WTC11 (cell line): ENCODE data around the gene KIN. TPM values are rescaled to one million over a fixed set of nuclear protein-coding genes. Genes with fewer than 3 reads are reported as not detected.
A peak's percentile ranks its signal among the peaks of the same experiment; 100 is the strongest.

Source experiments
- ATAC-seq: fragments of 200-7000 bp; cut with Tn5 transposase; 2 replicates; pipeline ENCODE4 v1.10.0; 2021; ENCODE audit warnings: mild to moderate bottlenecking, moderate library complexity
- CTCF ChIA-PET: fragments of 300-600 bp; sonication (Branson Sonifier 250); formaldehyde crosslinking; loops from one replicate; lab custom pipeline; 2021; ENCODE audit warnings: antibody characterized with exemption; lab: Charles Lee
- POLR2A ChIA-PET: fragments of 350-600 bp; sonication (Branson Sonifier 250); formaldehyde crosslinking; loops from one replicate; lab custom pipeline; 2021; ENCODE audit warnings: antibody characterized with exemption; lab: Charles Lee
- DNase-seq: peaks from one replicate; pipeline ENCODE4 v3.0.0; 2021; ENCODE audit warnings: low spot score
- H3K27ac Mint-ChIP-seq: 2 replicates; pipeline ENCODE4 v1.8.0; 2021; ENCODE audit warnings: mixed read lengths
- H3K27me3 Mint-ChIP-seq: 2 replicates; pipeline ENCODE4 v1.8.0; 2021; ENCODE audit warnings: low read depth, mild to moderate bottlenecking, moderate library complexity, mixed read lengths
- H3K36me3 Mint-ChIP-seq: 2 replicates; pipeline ENCODE4 v1.8.0; 2021; ENCODE audit warnings: mixed read lengths
- H3K4me1 Mint-ChIP-seq: 2 replicates; pipeline ENCODE4 v1.8.0; 2022; ENCODE audit warnings: mixed read lengths
- H3K4me3 Mint-ChIP-seq: 2 replicates; pipeline ENCODE4 v1.8.0; 2021; ENCODE audit warnings: mild to moderate bottlenecking, moderate library complexity, mixed read lengths
- H3K9me3 Mint-ChIP-seq: 2 replicates; pipeline ENCODE4 v1.8.0; 2021; ENCODE audit warnings: mixed read lengths
- ATF1 ChIP-seq: sonication (generic); formaldehyde crosslinking; IDR thresholded peaks from 2 replicates; pipeline ENCODE4 v1.8.1; 2023; ENCODE audit warnings: mild to moderate bottlenecking, moderate library complexity, missing genetic modification reagents
- CBFB ChIP-seq: sonication (generic); formaldehyde crosslinking; IDR thresholded peaks from 2 replicates; pipeline ENCODE4 v1.8.1; 2022; ENCODE audit warnings: mild to moderate bottlenecking, low read depth, missing genetic modification reagents
- CREB1 ChIP-seq: sonication (generic); formaldehyde crosslinking; IDR thresholded peaks from 2 replicates; pipeline ENCODE4 v1.8.0; 2023; ENCODE audit warnings: mild to moderate bottlenecking, missing genetic modification reagents
- EMX1 ChIP-seq: fragments of 250-450 bp; sonication (Bioruptor Pico); IDR thresholded peaks from 2 replicates; pipeline ENCODE4 v1.8.0; 2021; ENCODE audit warnings: mild to moderate bottlenecking
- FOXK1 ChIP-seq: sonication (generic); formaldehyde crosslinking; IDR thresholded peaks from 2 replicates; pipeline ENCODE4 v1.8.0; 2022; ENCODE audit warnings: mild to moderate bottlenecking, moderate library complexity, missing genetic modification reagents
- FOXP1 ChIP-seq: sonication (generic); formaldehyde crosslinking; IDR thresholded peaks from 2 replicates; pipeline ENCODE4 v1.8.0; 2022; ENCODE audit warnings: missing genetic modification reagents, mild to moderate bottlenecking, moderate library complexity, borderline replicate concordance
- HMGA2 ChIP-seq: fragments of 250-450 bp; sonication (Bioruptor Pico); IDR thresholded peaks from 2 replicates; pipeline ENCODE4 v1.4.0; 2021; ENCODE audit warnings: mild to moderate bottlenecking, moderate library complexity
- IRF2 ChIP-seq: sonication (generic); formaldehyde crosslinking; IDR thresholded peaks from 2 replicates; pipeline ENCODE4 v1.8.0; 2022; ENCODE audit warnings: low read depth, missing genetic modification reagents, borderline replicate concordance
- JAZF1 ChIP-seq: fragments of 250-450 bp; sonication (Bioruptor Pico); IDR thresholded peaks from 2 replicates; pipeline ENCODE4 v1.9.0; 2021; ENCODE audit warnings: moderate library complexity, mild to moderate bottlenecking, inconsistent platforms
- JUN ChIP-seq: sonication (generic); formaldehyde crosslinking; IDR thresholded peaks from 2 replicates; pipeline ENCODE4 v1.8.0; 2023; ENCODE audit warnings: mild to moderate bottlenecking, missing genetic modification reagents
- NFATC4 ChIP-seq: fragments of 250-450 bp; sonication (Bioruptor Pico); IDR thresholded peaks from 2 replicates; pipeline ENCODE4 v1.9.0; 2021; ENCODE audit warnings: mild to moderate bottlenecking
- NFE2L1 ChIP-seq: sonication (generic); formaldehyde crosslinking; IDR thresholded peaks from 2 replicates; pipeline ENCODE4 v1.8.1; 2023; ENCODE audit warnings: missing genetic modification reagents
- NR1H2 ChIP-seq: sonication (generic); formaldehyde crosslinking; IDR thresholded peaks from 2 replicates; pipeline ENCODE4 v1.9.0; 2021; ENCODE audit warnings: mild to moderate bottlenecking, moderate library complexity, missing genetic modification reagents
- SP1 ChIP-seq: sonication (generic); formaldehyde crosslinking; conservative IDR thresholded peaks from 2 replicates; pipeline ENCODE4 v1.8.1; 2022; ENCODE audit warnings: missing genetic modification reagents
- TEAD1 ChIP-seq: sonication (generic); formaldehyde crosslinking; IDR thresholded peaks from 2 replicates; pipeline ENCODE4 v1.8.0; 2022; ENCODE audit warnings: mild to moderate bottlenecking, missing genetic modification reagents
- TP53 ChIP-seq: sonication (generic); formaldehyde crosslinking; IDR thresholded peaks from 2 replicates; pipeline ENCODE4 v1.8.1; 2023; ENCODE audit warnings: mild to moderate bottlenecking, missing genetic modification reagents
- ZNF232 ChIP-seq: sonication (generic); formaldehyde crosslinking; IDR thresholded peaks from 2 replicates; pipeline ENCODE4 v1.8.0; 2022; ENCODE audit warnings: mild to moderate bottlenecking, missing genetic modification reagents
- ZNF423 ChIP-seq: fragments of 250-450 bp; sonication (Bioruptor Pico); IDR thresholded peaks from 2 replicates; pipeline ENCODE4 v2.1.2; 2022; ENCODE audit warnings: mild to moderate bottlenecking, moderate library complexity
- total RNA-seq: library from RNA; stranded (reverse); gene quantifications from 3 replicates; pipeline ENCODE4 v1.2.3, GENCODE V29; 2021
- TF ChIP-seq, protein P1 (sequence below): sonication (generic); formaldehyde crosslinking; IDR thresholded peaks from 2 replicates; pipeline ENCODE4 v1.8.1; 2023; ENCODE audit warnings: mild to moderate bottlenecking, missing genetic modification reagents
- TF ChIP-seq, protein P2 (sequence below): fragments of 250-450 bp; sonication (Bioruptor Pico); IDR thresholded peaks from 2 replicates; pipeline ENCODE4 v2.1.2; 2022; ENCODE audit warnings: mild to moderate bottlenecking, moderate library complexity
- TF ChIP-seq, protein P3 (sequence below): sonication (generic); formaldehyde crosslinking; IDR thresholded peaks from 2 replicates; pipeline ENCODE4 v1.8.1; 2023; ENCODE audit warnings: mild to moderate bottlenecking, missing genetic modification reagents
- TF ChIP-seq, protein P4 (sequence below): sonication (generic); formaldehyde crosslinking; IDR thresholded peaks from 2 replicates; pipeline ENCODE4 v1.8.1; 2022; ENCODE audit warnings: missing genetic modification reagents, borderline replicate concordance
- TF ChIP-seq, protein P5 (sequence below): sonication (generic); formaldehyde crosslinking; IDR thresholded peaks from 2 replicates; pipeline ENCODE4 v1.8.0; 2023; ENCODE audit warnings: mild to moderate bottlenecking, missing genetic modification reagents

Gene KIN
- total RNA-seq, 1 experiment from 2014 or later = 13.1 TPM

DNA sequence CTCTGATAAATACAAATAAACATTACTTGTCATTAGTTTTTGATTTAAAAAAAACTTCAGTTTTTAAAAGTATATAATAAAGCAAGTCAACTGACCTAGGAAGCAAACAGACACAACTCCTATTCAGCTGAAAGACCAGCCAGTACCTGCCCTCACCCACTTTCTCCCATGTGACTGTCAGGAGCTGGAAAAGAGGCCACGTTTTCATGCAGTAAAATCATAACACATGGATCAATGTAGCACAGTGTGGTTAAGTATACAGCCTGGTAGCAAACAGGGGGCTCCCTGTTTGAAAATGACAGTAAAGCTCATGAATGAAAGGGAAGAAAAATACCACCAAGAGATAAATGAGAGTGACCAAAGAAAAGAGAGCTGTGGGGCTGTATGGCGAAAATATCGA, 21.6 kb downstream of the KIN start (continued):
- TF ChIP-seq, protein P1, sequence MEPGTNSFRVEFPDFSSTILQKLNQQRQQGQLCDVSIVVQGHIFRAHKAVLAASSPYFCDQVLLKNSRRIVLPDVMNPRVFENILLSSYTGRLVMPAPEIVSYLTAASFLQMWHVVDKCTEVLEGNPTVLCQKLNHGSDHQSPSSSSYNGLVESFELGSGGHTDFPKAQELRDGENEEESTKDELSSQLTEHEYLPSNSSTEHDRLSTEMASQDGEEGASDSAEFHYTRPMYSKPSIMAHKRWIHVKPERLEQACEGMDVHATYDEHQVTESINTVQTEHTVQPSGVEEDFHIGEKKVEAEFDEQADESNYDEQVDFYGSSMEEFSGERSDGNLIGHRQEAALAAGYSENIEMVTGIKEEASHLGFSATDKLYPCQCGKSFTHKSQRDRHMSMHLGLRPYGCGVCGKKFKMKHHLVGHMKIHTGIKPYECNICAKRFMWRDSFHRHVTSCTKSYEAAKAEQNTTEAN = no peak
- no peak for TF ChIP-seq EMX1 (CRISPR knock-in tag)
- no peak for TF ChIP-seq ZNF232 (CRISPR knock-in tag)

DNA sequence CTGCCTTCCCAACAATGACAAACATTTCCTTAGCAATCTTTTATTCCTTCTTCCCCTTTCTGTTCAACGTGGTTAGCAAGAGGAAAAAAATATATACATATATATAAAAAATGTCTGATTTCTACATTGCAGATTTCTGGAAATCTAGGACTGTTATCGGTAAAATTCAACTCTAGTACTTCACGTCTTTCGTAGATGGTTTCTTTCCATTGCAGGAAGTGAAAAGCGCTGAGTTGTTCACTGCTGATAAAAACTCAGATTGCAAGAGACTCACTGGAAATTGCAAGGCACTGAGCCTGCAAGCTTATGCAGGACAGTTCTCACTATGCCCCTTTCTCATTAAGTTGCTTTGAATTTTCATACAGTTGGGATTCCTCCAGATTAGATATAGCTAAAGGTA, 23.9 kb downstream of the KIN start:
- Mint-ChIP-seq H3K27ac (no peak overlapping the region), H3K9me3 (no peaks in the 10 kb centered on the region), H3K27me3 (no peaks in the 10 kb centered on the region), H3K4me1 (no peaks in the 10 kb centered on the region), H3K4me3 (no peak overlapping the region), H3K36me3 (peaks cover 60% of the 10 kb centered on the region)
- ChIA-PET CTCF (interaction anchor here (1.1 kb wide), 1 partner anchor 77 kb away, joined by 3 read pairs; no protein-coding TSS in a partner anchor), POLR2A (no interaction called here)
- ATAC-seq (no peak), DNase-seq (no peak)
- TF ChIP-seq NR1H2 (CRISPR knock-in tag) = no peak
- TF ChIP-seq, protein P2, sequence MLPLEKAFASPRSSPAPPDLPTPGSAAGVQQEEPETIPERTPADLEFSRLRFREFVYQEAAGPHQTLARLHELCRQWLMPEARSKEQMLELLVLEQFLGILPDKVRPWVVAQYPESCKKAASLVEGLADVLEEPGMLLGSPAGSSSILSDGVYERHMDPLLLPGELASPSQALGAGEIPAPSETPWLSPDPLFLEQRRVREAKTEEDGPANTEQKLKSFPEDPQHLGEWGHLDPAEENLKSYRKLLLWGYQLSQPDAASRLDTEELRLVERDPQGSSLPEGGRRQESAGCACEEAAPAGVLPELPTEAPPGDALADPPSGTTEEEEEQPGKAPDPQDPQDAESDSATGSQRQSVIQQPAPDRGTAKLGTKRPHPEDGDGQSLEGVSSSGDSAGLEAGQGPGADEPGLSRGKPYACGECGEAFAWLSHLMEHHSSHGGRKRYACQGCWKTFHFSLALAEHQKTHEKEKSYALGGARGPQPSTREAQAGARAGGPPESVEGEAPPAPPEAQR (CRISPR knock-in tag) = no peak
- no peak for TF ChIP-seq ATF1
- TF ChIP-seq HMGA2 (CRISPR knock-in tag) = no peak

DNA sequence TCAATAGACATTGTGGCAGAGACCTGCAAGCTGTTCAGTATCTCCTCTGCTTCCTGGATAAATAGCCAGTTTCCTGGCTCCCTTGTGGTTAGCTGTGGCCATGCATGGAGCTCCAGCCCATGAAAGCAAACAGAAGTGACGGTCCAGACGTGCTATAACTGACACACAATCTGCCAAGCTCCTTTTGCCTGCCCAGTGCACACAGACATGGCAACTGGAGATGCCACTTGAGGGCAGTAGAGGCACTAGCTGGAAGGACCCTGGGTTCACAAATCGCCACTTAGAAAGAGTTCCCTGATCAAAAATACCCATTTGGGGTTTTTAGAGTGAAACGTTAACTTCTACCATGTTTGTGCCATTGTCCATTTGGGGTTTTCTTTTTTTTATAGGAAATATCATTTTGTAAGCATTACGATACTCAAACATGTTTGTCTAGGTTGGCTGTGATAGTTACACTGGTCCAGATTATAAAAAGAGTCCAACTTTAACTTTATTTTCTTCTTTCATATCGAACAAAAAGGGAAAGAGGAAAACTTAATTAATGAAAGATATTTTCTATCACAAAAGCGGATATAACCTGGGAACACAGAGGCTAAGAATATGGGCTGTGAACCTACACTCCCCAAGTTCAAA, 31.3 kb downstream of the KIN start:
- Mint-ChIP-seq H3K27ac (no peak overlapping the region), H3K27me3 (no peaks in the 10 kb centered on the region), H3K4me3 (no peak overlapping the region), H3K4me1 (no peaks in the 10 kb centered on the region), H3K36me3 (peaks cover 67% of the 10 kb centered on the region), H3K9me3 (0 out of 2 replicates have a peak, but pooled peaks cover 3% of the 10 kb centered on the region)
- ChIA-PET POLR2A (no interaction called here), CTCF (interaction anchor here (0.5 to 2.1 kb wide), 10 partner anchors 10 to 341 kb away, joined by 3 to 19 read pairs (median 5); partner anchors contain the start of gene TAF3)
- ATAC-seq (peak; percentile 55; the same call in 1 of the 2 replicates), DNase-seq (peak; percentile 33)
- TF ChIP-seq ZNF423 (no peak), TP53 (CRISPR knock-in tag) (no peak), CBFB (CRISPR knock-in tag) (no peak), IRF2 (CRISPR knock-in tag) (no peak), JUN (CRISPR knock-in tag) (no peak), SP1 (no peak), TEAD1 (no peak), NFE2L1 (no peak), CREB1 (no peak), JAZF1 (CRISPR knock-in tag) (no peak), NFATC4 (CRISPR knock-in tag) (no peak), FOXK1 (CRISPR knock-in tag) (no peak), EMX1 (CRISPR knock-in tag) (no peak), FOXP1 (no peak)
- TF ChIP-seq, protein P3, sequence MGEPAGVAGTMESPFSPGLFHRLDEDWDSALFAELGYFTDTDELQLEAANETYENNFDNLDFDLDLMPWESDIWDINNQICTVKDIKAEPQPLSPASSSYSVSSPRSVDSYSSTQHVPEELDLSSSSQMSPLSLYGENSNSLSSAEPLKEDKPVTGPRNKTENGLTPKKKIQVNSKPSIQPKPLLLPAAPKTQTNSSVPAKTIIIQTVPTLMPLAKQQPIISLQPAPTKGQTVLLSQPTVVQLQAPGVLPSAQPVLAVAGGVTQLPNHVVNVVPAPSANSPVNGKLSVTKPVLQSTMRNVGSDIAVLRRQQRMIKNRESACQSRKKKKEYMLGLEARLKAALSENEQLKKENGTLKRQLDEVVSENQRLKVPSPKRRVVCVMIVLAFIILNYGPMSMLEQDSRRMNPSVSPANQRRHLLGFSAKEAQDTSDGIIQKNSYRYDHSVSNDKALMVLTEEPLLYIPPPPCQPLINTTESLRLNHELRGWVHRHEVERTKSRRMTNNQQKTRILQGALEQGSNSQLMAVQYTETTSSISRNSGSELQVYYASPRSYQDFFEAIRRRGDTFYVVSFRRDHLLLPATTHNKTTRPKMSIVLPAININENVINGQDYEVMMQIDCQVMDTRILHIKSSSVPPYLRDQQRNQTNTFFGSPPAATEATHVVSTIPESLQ (CRISPR knock-in tag) = no peak
- TF ChIP-seq, protein P4, sequence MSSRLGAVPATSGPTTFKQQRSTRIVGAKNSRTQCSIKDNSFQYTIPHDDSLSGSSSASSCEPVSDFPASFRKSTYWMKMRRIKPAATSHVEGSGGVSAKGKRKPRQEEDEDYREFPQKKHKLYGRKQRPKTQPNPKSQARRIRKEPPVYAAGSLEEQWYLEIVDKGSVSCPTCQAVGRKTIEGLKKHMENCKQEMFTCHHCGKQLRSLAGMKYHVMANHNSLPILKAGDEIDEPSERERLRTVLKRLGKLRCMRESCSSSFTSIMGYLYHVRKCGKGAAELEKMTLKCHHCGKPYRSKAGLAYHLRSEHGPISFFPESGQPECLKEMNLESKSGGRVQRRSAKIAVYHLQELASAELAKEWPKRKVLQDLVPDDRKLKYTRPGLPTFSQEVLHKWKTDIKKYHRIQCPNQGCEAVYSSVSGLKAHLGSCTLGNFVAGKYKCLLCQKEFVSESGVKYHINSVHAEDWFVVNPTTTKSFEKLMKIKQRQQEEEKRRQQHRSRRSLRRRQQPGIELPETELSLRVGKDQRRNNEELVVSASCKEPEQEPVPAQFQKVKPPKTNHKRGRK = no peak
- TF ChIP-seq, protein P5, sequence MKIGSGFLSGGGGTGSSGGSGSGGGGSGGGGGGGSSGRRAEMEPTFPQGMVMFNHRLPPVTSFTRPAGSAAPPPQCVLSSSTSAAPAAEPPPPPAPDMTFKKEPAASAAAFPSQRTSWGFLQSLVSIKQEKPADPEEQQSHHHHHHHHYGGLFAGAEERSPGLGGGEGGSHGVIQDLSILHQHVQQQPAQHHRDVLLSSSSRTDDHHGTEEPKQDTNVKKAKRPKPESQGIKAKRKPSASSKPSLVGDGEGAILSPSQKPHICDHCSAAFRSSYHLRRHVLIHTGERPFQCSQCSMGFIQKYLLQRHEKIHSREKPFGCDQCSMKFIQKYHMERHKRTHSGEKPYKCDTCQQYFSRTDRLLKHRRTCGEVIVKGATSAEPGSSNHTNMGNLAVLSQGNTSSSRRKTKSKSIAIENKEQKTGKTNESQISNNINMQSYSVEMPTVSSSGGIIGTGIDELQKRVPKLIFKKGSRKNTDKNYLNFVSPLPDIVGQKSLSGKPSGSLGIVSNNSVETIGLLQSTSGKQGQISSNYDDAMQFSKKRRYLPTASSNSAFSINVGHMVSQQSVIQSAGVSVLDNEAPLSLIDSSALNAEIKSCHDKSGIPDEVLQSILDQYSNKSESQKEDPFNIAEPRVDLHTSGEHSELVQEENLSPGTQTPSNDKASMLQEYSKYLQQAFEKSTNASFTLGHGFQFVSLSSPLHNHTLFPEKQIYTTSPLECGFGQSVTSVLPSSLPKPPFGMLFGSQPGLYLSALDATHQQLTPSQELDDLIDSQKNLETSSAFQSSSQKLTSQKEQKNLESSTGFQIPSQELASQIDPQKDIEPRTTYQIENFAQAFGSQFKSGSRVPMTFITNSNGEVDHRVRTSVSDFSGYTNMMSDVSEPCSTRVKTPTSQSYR (CRISPR knock-in tag) = no peak
